Astrocyte (in vitro differentiated cells and primary cell): ENCODE measurements around the gene JUP. TPM values are rescaled to one million over a fixed set of nuclear protein-coding genes. Genes with fewer than 3 reads are reported as not detected.

Experiments used
- DNase-seq: peaks from one replicate; pipeline ENCODE4 v3.0.0-alpha.2; 2010; ENCODE audit warnings: low read depth
- FAIRE-seq: peaks from 2 replicates; lab custom pipeline; 2011; peaks lifted over from hg19 to GRCh38; lab: Jason Lieb, UNC
- H2AFZ ChIP-seq: 2 replicates; pipeline ENCODE4 v1.6.0; 2012; ENCODE audit warnings: low read depth, low read length, inconsistent platforms
- H3K27ac ChIP-seq: 2 replicates; pipeline ENCODE4 v1.5.1; 2011; ENCODE audit warnings: low read depth, low read length, inconsistent platforms
- H3K27me3 ChIP-seq: 2 replicates; pipeline ENCODE4 v1.6.0; 2011; ENCODE audit warnings: low read length, inconsistent platforms; ENCODE audit not compliant: insufficient read depth
- H3K36me3 ChIP-seq: 2 replicates; pipeline ENCODE4 v1.5.1; 2011; ENCODE audit warnings: low read length, inconsistent platforms; ENCODE audit not compliant: insufficient read depth
- H3K4me1 ChIP-seq: 2 replicates; pipeline ENCODE4 v1.5.1; 2011; ENCODE audit warnings: low read length, inconsistent platforms; ENCODE audit not compliant: insufficient read depth
- H3K4me2 ChIP-seq: 2 replicates; pipeline ENCODE4 v1.6.0; 2012; ENCODE audit warnings: low read length, inconsistent platforms
- H3K4me3 ChIP-seq: 2 replicates; pipeline ENCODE4 v1.5.1; 2011; ENCODE audit warnings: low read depth, mild to moderate bottlenecking, low read length, inconsistent platforms; ENCODE audit not compliant: insufficient read depth
- H3K79me2 ChIP-seq: 2 replicates; pipeline ENCODE4 v1.6.0; 2012; ENCODE audit warnings: mild to moderate bottlenecking, low read length, inconsistent platforms; ENCODE audit not compliant: insufficient read depth
- H3K9ac ChIP-seq: 2 replicates; pipeline ENCODE4 v1.6.0; 2012; ENCODE audit warnings: mild to moderate bottlenecking, low read length, inconsistent platforms
- H3K9me3 ChIP-seq: 2 replicates; pipeline ENCODE4 v1.5.1; 2012; ENCODE audit warnings: low read depth, mild to moderate bottlenecking, low read length, inconsistent platforms; ENCODE audit not compliant: insufficient read depth
- H4K20me1 ChIP-seq: 2 replicates; pipeline ENCODE4 v1.6.0; 2012; ENCODE audit warnings: low read length, inconsistent platforms; ENCODE audit not compliant: insufficient read depth
- H3K27ac Mint-ChIP-seq: one replicate; pipeline ENCODE4 v1.8.0; 2021; ENCODE audit warnings: mild to moderate bottlenecking, mixed read lengths; ENCODE audit not compliant: unreplicated experiment
- H3K27me3 Mint-ChIP-seq: one replicate; pipeline ENCODE4 v1.8.0; 2021; ENCODE audit warnings: low read depth, mixed read lengths; ENCODE audit not compliant: unreplicated experiment
- H3K36me3 Mint-ChIP-seq: one replicate; pipeline ENCODE4 v1.8.0; 2021; ENCODE audit warnings: low read depth, mixed read lengths; ENCODE audit not compliant: unreplicated experiment
- H3K4me1 Mint-ChIP-seq: one replicate; pipeline ENCODE4 v1.8.0; 2021; ENCODE audit warnings: low read depth, mixed read lengths; ENCODE audit not compliant: unreplicated experiment
- H3K4me3 Mint-ChIP-seq: one replicate; pipeline ENCODE4 v1.8.0; 2021; ENCODE audit warnings: mild to moderate bottlenecking, moderate library complexity, mixed read lengths; ENCODE audit not compliant: unreplicated experiment
- H3K9me3 Mint-ChIP-seq: one replicate; pipeline ENCODE4 v1.8.0; 2021; ENCODE audit warnings: mild to moderate bottlenecking, mixed read lengths; ENCODE audit not compliant: unreplicated experiment
- EZH2 ChIP-seq: IDR thresholded peaks from 2 replicates; pipeline ENCODE4 v1.6.1; 2012; ENCODE audit warnings: mild to moderate bottlenecking, low read length, inconsistent platforms; ENCODE audit not compliant: insufficient read depth
- total RNA-seq: library from RNA; stranded (reverse); gene quantifications from 2 replicates; pipeline ENCODE4 v1.2.1, GENCODE V29; 2021
- TF ChIP-seq, protein P1 (sequence below): IDR thresholded peaks from 2 replicates; pipeline ENCODE4 v1.5.1; 2011; ENCODE audit warnings: low read depth, mild to moderate bottlenecking, inconsistent platforms, low read length, moderate library complexity; ENCODE audit not compliant: insufficient read depth

JUP gene
- total RNA-seq, 1 donor from 2014 or later, result 236 TPM

DNA sequence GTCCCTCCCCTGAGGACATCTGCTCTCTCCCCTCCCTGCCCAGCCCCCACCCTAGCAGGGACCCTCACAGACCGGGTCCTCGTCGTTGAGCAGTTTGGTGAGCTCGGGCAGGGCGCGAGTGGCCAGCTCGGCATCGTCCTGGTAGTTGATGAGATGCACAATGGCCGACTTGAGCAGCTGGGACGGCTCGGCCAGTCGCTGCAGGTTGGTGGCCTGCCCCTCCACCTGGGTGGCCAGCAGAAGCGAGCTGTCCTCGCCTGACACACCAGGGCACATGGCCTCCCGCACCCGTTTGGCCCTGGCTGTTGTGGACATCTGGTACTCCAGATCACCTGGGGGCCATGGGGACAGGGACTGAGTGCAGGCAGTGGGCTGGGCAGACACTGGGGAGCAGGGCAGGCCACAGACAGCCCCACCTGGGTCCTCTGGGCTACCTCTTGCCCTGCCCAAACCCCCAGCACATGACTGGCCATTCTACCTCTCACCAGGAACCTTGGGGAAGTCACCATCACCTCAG, 17.1 kb downstream of the JUP start:
- Mint-ChIP-seq H3K27ac (no peak overlapping the region), H3K4me3 (no peak overlapping the region), H3K27me3 (no peaks in the 10 kb centered on the region), H3K9me3 (no peaks in the 10 kb centered on the region), H3K36me3 (peaks cover 16% of the 10 kb centered on the region), H3K4me1 (peaks cover 19% of the 10 kb centered on the region)
- Histone ChIP-seq H3K79me2 (peaks cover 8% of the 10 kb centered on the region), H3K36me3 (peaks cover 6% of the 10 kb centered on the region), H3K9me3 (no peaks in the 10 kb centered on the region), H3K4me2 (no peak overlapping the region), H3K9ac (no peak overlapping the region), H4K20me1 (peaks cover 5% of the 10 kb centered on the region), H3K27ac (no peak overlapping the region), H2AFZ (no peak overlapping the region), H3K4me3 (no peak overlapping the region), H3K4me1 (peaks cover 12% of the 10 kb centered on the region), H3K27me3 (no peaks in the 10 kb centered on the region)
- TF ChIP-seq EZH2, result no peak
- TF ChIP-seq, protein P1, sequence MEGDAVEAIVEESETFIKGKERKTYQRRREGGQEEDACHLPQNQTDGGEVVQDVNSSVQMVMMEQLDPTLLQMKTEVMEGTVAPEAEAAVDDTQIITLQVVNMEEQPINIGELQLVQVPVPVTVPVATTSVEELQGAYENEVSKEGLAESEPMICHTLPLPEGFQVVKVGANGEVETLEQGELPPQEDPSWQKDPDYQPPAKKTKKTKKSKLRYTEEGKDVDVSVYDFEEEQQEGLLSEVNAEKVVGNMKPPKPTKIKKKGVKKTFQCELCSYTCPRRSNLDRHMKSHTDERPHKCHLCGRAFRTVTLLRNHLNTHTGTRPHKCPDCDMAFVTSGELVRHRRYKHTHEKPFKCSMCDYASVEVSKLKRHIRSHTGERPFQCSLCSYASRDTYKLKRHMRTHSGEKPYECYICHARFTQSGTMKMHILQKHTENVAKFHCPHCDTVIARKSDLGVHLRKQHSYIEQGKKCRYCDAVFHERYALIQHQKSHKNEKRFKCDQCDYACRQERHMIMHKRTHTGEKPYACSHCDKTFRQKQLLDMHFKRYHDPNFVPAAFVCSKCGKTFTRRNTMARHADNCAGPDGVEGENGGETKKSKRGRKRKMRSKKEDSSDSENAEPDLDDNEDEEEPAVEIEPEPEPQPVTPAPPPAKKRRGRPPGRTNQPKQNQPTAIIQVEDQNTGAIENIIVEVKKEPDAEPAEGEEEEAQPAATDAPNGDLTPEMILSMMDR, result no peak
- DNase-seq (no peak), FAIRE-seq (no peak)

DNA sequence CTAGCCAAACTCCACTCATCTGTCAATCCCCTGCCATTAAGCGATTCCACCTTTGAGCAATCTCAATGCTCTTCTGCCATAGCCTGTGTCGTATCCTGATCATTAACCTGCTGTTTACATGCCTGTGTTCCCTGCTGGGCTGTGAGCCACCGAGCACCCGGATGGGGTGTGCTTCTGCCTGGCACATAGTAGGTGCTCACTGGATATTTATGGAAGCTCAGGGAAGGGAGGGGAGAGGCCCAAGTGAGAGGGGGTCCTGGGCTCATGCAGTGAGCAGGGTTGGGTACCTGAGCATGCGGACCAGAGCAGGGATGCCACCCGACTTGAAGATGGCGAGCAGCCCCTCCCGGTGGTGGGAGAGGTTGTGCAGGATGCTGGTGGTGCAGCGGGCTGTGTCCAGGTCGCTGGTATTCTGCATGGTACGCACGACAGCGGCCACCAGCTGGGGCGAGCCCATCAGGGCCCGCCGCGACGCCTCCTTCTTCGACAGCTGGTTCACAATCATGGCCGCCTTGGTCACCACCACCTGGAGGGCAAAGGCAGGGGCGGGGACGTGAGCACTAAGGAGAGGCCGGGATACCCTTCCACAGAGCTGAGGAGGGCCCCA, 17.7 kb downstream of the JUP start:
- H3K27ac Mint-ChIP-seq, result no peak overlapping the region

More for the DNA sequence above, 17.7 kb downstream of the JUP start:
- no peak overlapping the region for H3K9ac ChIP-seq
- FAIRE-seq (no peak), DNase-seq (no peak)
- peaks cover 8% of the 10 kb centered on the region for H3K79me2 ChIP-seq
- no peaks in the 10 kb centered on the region for H3K27me3 ChIP-seq
- H3K9me3 Mint-ChIP-seq, result no peaks in the 10 kb centered on the region
- no peak for TF ChIP-seq EZH2
- TF ChIP-seq, protein P1, result no peak
- no peak overlapping the region for H3K4me2 ChIP-seq
- H3K36me3 ChIP-seq, result peaks cover 6% of the 10 kb centered on the region
- H3K36me3 Mint-ChIP-seq, result peaks cover 18% of the 10 kb centered on the region
- peaks cover 7% of the 10 kb centered on the region for H4K20me1 ChIP-seq
- no peak overlapping the region for H3K4me3 ChIP-seq
- peaks cover 14% of the 10 kb centered on the region for H3K4me1 Mint-ChIP-seq
- no peak overlapping the region for H3K4me3 Mint-ChIP-seq
- H2AFZ ChIP-seq, result no peak overlapping the region
- no peaks in the 10 kb centered on the region for H3K9me3 ChIP-seq
- H3K27me3 Mint-ChIP-seq, result no peaks in the 10 kb centered on the region
- H3K27ac ChIP-seq, result no peak overlapping the region
- peaks cover 10% of the 10 kb centered on the region for H3K4me1 ChIP-seq
